ENCODE measurements around the gene MICAL2.

The MICAL2 gene

GRCh38 chr11:12120031-12121008 is 9.9 kb downstream of the MICAL2 start:
- no peak for DNase-seq

GRCh38 chr11:12121011-12121410 is 10.6 kb downstream of the MICAL2 start:
- DNase-seq = no peak

GRCh38 chr11:12121517-12121916 is 11.1 kb downstream of the MICAL2 start:
- no peak for DNase-seq

- no peak for DNase-seq
Measured at GRCh38 chr11:12122083-12122482, 11.7 kb downstream of the MICAL2 start.

- DNase-seq = no peak
Measured at GRCh38 chr11:12123273-12123672, 12.9 kb downstream of the MICAL2 start.

GRCh38 chr11:12123799-12124198 is 13.4 kb downstream of the MICAL2 start:
- no peak for DNase-seq

- no peak for DNase-seq
Measured at GRCh38 chr11:12124306-12124705, 13.9 kb downstream of the MICAL2 start.

- no peak for DNase-seq
Measured at GRCh38 chr11:12125609-12126149, 15.3 kb downstream of the MICAL2 start.

- no peak for DNase-seq
Measured at GRCh38 chr11:12126344-12127019, 16.1 kb downstream of the MICAL2 start.

- no peak for DNase-seq
Measured at GRCh38 chr11:12127206-12127898, 17.0 kb downstream of the MICAL2 start.

GRCh38 chr11:12128301-12128751 is 17.9 kb downstream of the MICAL2 start:
- no peak for DNase-seq

- DNase-seq = no peak
Measured at GRCh38 chr11:12129227-12129626, 18.8 kb downstream of the MICAL2 start.

GRCh38 chr11:12130180-12130980 is 20.0 kb downstream of the MICAL2 start:
- no peak for DNase-seq

- no peak for DNase-seq
Measured at GRCh38 chr11:12131943-12132789, 21.8 kb downstream of the MICAL2 start.

- no peak for DNase-seq
Measured at GRCh38 chr11:12132790-12133145, 22.4 kb downstream of the MICAL2 start.

- no peak for DNase-seq
Measured at GRCh38 chr11:12133547-12134235, 23.3 kb downstream of the MICAL2 start.

GRCh38 chr11:12134236-12134585 is 23.8 kb downstream of the MICAL2 start:
- no peak for DNase-seq

- DNase-seq = no peak
Measured at GRCh38 chr11:12135185-12135584, 24.8 kb downstream of the MICAL2 start.

GRCh38 chr11:12137005-12137690 is 26.8 kb downstream of the MICAL2 start:
- DNase-seq = no peak

Data from NCI-H1436 (cell line).